ENCODE results near the gene TEX52. TPM values are rescaled to one million over a fixed set of nuclear protein-coding genes. Genes with fewer than 3 reads are reported as not detected.

Gene TEX52
- total RNA-seq, 1 experiment from 2014 or later = not detected

GRCh38 chr12:2858334-2858733 is 1.5 kb upstream of the TEX52 start:
- no TSS peak for BruUV-seq (replicated peaks)
- Histone ChIP-seq H3K9me2 (ENCODE audit: insufficient read depth) (no peaks in the 10 kb centered on the region), H3K79me2 (ENCODE audit: insufficient read depth, low read length) (no peaks in the 10 kb centered on the region), H3K4me3 (replicated peaks in 1 of 2; ENCODE audit: low read depth in 1 of 2, low read length in 2 of 2) (no peak overlapping the region), H3K27ac (ENCODE audit: low read depth, low read length) (no peak overlapping the region), H3K4me2 (ENCODE audit: low read length) (no peak overlapping the region), H3K9ac (ENCODE audit: low read length) (no peak overlapping the region), H3K36me3 (ENCODE audit: control insufficient read depth in 1 of 2, insufficient read depth in 2 of 2, low read length in 2 of 2) (peaks cover 33 to 38% of the 10 kb centered on the region in 2 experiments; a peak in 3 of 4 replicates), H3K27me3 (ENCODE audit: insufficient read depth, low read length) (no peaks in the 10 kb centered on the region), H3K4me1 (ENCODE audit: control insufficient read depth in 1 of 2, insufficient read depth in 2 of 2, low read length in 2 of 2) (peaks cover 0 to 3% of the 10 kb centered on the region in 2 experiments; a peak in 2 of 4 replicates), H2AFZ (ENCODE audit: low read depth, low read length, poor library complexity, severe bottlenecking) (no peak overlapping the region), H3K9me3 (ENCODE audit: control insufficient read depth in 1 of 2, insufficient read depth in 1 of 2, low read depth in 1 of 2, low read length in 2 of 2) (no peaks in the 10 kb centered on the region), H4K20me1 (ENCODE audit: insufficient read depth) (no peaks in the 10 kb centered on the region)
- no peak for TF ChIP-seq ZFX (IDR thresholded peaks at IDR 0.05)
- no peak for TF ChIP-seq REST (IDR thresholded peaks at IDR 0.05; ENCODE audit: low read depth)
- TF ChIP-seq SRF (IDR thresholded peaks at IDR 0.05; ENCODE audit: low read depth) = no peak
- TF ChIP-seq, protein P1, sequence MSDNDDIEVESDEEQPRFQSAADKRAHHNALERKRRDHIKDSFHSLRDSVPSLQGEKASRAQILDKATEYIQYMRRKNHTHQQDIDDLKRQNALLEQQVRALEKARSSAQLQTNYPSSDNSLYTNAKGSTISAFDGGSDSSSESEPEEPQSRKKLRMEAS (IDR thresholded peaks at IDR 0.05) = no peak
- no peak for TF ChIP-seq EGR1 (IDR thresholded peaks at IDR 0.05; ENCODE audit: low read depth)
- TF ChIP-seq EZH2phosphoT487 (IDR thresholded peaks at IDR 0.05; ENCODE audit: borderline replicate concordance) = no peak
- no peak for TF ChIP-seq CBX3 (IDR thresholded peaks at IDR 0.05; ENCODE audit: low read depth)
- no peak for TF ChIP-seq EZH2 (IDR thresholded peaks at IDR 0.05)
- no peak for TF ChIP-seq SP1 (IDR thresholded peaks at IDR 0.05; ENCODE audit: low read depth)
- TF ChIP-seq, protein P2, sequence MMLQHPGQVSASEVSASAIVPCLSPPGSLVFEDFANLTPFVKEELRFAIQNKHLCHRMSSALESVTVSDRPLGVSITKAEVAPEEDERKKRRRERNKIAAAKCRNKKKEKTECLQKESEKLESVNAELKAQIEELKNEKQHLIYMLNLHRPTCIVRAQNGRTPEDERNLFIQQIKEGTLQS (IDR thresholded peaks at IDR 0.05) = no peak
- TF ChIP-seq TCF7L2 (IDR thresholded peaks at IDR 0.05; ENCODE audit: borderline replicate concordance, extremely low read depth, insufficient read depth, insufficient read length) = no peak
- TF ChIP-seq POLR2A (IDR thresholded peaks at IDR 0.05; ENCODE audit: borderline replicate concordance, extremely low read depth, insufficient read depth, insufficient read length) = no peak
- no peak for TF ChIP-seq JUND (IDR thresholded peaks at IDR 0.05)
- TF ChIP-seq SIN3A (IDR thresholded peaks at IDR 0.05; ENCODE audit: low read depth) = no peak
- TF ChIP-seq, protein P3, sequence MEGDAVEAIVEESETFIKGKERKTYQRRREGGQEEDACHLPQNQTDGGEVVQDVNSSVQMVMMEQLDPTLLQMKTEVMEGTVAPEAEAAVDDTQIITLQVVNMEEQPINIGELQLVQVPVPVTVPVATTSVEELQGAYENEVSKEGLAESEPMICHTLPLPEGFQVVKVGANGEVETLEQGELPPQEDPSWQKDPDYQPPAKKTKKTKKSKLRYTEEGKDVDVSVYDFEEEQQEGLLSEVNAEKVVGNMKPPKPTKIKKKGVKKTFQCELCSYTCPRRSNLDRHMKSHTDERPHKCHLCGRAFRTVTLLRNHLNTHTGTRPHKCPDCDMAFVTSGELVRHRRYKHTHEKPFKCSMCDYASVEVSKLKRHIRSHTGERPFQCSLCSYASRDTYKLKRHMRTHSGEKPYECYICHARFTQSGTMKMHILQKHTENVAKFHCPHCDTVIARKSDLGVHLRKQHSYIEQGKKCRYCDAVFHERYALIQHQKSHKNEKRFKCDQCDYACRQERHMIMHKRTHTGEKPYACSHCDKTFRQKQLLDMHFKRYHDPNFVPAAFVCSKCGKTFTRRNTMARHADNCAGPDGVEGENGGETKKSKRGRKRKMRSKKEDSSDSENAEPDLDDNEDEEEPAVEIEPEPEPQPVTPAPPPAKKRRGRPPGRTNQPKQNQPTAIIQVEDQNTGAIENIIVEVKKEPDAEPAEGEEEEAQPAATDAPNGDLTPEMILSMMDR (IDR thresholded peaks at IDR 0.05 in 2 of 3, conservative IDR thresholded peaks at IDR 0.05 in 1 of 3; ENCODE audit: borderline replicate concordance in 1 of 3, insufficient read depth in 1 of 3, low read depth in 2 of 3, low read length in 2 of 3) = no peak
- TF ChIP-seq ZNF274 (IDR thresholded peaks at IDR 0.05; ENCODE audit: low read depth, low read length) = no peak
- no peak for TF ChIP-seq POLR2AphosphoS5 (IDR thresholded peaks at IDR 0.05; ENCODE audit: low read depth, low read length)
- intact Hi-C loops (cut with micrococcal nuclease) = no loop called here
- ChIA-PET CTCF (no interaction called here), RAD21 (ENCODE audit: low non-redundant PET in 1 of 2, low total read pairs in 2 of 2, uncharacterized antibody in 2 of 2, unreplicated experiment in 2 of 2) (no interaction called here), POLR2A (no interaction called here)
- DNase-seq (ENCODE audit: low read depth, low spot score) (no peak), ATAC-seq (no peak)

All from HCT116 (cell line).